Measurements from ENCODE around the gene PCLAF.
"Not testable (repeated sequence)": the region's sequence is repeated elsewhere in the genome, so short reads cannot be mapped to it uniquely, and the experiment has no call there.

Gene PCLAF

DNA sequence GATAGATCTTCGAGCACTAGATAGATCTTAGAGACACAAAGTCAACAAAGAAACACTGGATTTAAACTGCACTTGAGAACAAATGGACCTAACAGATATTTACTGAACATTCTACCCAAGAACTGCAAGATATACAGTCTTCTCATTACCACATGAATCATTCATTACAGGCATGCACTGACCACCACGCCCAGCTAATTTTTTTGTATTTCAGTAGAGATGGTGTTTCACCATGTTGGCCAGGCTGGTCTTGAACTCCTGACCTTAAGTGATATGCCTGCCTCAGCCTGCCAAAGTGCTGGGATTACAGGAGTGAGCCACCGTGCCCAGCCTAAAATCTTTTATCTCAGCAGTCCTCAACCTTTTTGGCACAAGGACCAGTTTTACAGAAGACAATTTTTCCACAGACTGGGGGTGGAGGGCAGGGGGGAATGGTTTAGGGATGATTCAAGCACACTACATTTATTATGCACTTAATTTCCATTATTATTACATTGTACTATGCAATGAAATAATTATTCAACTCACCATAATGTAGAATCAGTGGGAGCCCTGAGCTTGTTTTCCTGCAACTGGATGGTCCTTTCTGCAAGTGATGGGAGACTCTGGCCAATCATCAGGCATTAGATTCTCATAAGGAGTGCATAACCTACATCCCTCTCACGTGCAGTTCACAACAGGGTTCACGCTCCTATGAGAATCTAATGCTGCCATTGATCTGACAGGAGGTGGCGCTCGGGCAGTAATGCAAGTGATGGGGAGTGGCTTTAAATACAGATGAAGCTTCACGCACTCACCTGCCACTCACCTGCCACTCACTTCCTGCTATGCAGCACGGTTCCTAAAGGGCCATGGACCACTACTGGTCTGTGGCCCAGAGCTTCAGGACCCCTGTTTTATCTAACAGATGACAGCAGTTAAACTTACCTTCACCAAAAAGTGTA, 47.0 kb downstream of the PCLAF start:
- DNase-seq (ENCODE audit: insufficient read length, low spot score): no peak
- no peak for FAIRE-seq
- TF ChIP-seq, protein P1, sequence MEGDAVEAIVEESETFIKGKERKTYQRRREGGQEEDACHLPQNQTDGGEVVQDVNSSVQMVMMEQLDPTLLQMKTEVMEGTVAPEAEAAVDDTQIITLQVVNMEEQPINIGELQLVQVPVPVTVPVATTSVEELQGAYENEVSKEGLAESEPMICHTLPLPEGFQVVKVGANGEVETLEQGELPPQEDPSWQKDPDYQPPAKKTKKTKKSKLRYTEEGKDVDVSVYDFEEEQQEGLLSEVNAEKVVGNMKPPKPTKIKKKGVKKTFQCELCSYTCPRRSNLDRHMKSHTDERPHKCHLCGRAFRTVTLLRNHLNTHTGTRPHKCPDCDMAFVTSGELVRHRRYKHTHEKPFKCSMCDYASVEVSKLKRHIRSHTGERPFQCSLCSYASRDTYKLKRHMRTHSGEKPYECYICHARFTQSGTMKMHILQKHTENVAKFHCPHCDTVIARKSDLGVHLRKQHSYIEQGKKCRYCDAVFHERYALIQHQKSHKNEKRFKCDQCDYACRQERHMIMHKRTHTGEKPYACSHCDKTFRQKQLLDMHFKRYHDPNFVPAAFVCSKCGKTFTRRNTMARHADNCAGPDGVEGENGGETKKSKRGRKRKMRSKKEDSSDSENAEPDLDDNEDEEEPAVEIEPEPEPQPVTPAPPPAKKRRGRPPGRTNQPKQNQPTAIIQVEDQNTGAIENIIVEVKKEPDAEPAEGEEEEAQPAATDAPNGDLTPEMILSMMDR (IDR thresholded peaks at IDR 0.05; ENCODE audit: insufficient read depth, missing control alignments): no peak

DNA sequence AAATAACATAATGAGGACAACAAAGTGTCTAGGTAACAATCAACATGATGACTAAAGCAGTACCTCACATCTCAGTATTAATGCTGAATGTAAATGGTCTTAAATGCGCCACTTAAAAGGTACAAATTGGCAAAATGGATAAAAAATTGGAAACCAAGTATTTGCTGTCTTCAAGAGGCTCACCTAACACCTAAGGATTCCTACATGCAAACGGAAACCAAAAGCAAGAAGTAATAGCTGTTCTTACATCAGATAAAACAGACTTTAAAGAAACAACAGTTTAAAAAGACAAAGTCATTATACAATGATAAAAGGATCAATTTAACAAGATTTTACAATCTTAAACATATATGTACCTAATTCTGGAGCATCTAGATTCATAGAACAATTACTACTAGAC, 47.7 kb downstream of the PCLAF start:
- TF ChIP-seq, protein P1 (IDR thresholded peaks at IDR 0.05; ENCODE audit: insufficient read depth, missing control alignments): no peak
- no peak for FAIRE-seq
- DNase-seq (ENCODE audit: insufficient read length, low spot score): no peak

DNA sequence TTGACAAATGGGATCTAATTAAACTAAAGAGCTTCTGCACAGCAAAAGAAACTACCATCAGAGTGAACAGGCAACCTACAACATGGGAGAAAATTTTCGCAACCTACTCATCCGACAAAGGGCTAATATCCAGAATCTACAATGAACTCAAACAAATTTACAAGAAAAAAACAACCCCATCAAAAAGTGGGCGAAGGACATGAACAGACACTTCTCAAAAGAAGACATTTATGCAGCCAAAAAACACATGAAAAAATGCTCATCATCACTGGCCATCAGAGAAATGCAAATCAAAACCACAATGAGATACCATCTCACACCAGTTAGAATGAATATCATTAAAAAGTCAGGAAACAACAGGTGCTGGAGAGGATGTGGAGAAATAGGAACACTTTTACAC, 49.6 kb downstream of the PCLAF start:
- not testable (repeated sequence) for FAIRE-seq; DNase-seq (ENCODE audit: insufficient read length, low spot score)

DNA sequence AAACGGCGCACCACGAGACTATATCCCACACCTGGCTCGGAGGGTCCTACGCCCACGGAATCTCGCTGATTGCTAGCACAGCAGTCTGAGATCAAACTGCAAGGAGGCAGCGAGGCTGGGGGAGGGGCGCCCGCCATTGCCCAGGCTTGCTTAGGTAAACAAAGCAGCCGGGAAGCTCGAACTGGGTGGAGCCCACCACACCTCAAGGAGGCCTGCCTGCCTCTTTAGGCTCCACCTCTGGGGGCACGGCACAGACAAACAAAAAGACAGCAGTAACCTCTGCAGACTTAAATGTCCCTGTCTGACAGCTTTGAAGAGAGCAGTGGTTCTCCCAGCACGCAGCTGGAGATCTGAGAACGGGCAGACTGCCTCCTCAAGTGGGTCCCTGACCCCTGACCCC, 54.3 kb downstream of the PCLAF start:
- FAIRE-seq; DNase-seq (ENCODE audit: insufficient read length, low spot score): not testable (repeated sequence)

DNA sequence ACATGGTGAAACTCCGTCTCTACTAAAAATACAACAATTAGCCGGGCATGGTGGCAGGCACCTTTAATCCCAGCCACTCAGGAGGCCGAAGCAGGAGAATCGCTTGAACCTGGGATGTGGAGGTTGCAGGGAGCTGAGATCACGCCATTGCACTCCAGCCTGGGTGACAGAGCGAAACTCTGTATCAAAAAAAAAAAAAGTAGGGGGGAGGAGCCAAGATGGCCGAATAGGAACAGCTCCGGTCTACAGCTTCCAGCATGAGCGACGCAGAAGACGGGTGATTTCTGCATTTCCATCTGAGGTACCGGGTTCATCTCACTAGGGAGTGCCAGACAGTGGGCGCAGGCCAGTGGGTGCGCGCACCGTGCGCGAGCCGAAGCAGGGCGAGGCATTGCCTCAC, 54.8 kb downstream of the PCLAF start:
- DNase-seq (ENCODE audit: insufficient read length, low spot score): not testable (repeated sequence)

DNA sequence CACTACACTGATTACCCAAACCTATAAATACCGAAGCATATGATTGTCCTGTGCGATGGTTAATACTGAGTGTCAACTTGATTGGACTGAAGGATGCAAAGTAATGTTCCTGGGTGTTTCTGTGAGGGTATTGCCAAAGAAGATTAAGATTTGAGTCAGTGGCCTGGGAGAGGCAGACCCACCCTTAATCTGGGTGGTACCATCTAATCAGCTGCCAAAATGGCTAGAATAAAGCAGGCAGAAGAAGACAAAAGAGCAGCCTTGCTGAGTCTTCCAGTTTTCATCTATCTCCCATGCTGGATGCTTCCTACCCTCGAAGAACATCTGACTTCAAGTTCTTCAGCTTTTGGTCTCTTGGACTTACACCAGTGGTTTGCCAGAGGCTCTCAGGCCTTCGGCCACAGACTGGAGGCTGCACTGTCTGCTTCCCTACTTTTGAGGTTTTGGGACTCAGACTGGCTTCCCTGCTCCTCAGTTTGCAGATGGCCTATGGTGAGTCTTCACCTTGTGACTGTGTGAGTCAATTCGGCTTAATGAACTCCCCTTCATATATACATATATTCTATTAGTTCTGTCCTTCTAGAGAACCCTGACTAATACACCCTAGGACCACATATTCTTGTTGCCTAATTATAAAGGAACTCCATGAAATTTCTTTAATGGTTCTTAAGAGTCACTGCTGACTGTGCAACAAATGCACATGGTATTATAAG, 56.9 kb downstream of the PCLAF start:
- no peak for DNase-seq (ENCODE audit: insufficient read length, low spot score)
- TF ChIP-seq, protein P1 (IDR thresholded peaks at IDR 0.05; ENCODE audit: insufficient read depth, missing control alignments): no peak
- no peak for FAIRE-seq

More for the DNA sequence above, 54.8 kb downstream of the PCLAF start:
- FAIRE-seq: not testable (repeated sequence)

DNA sequence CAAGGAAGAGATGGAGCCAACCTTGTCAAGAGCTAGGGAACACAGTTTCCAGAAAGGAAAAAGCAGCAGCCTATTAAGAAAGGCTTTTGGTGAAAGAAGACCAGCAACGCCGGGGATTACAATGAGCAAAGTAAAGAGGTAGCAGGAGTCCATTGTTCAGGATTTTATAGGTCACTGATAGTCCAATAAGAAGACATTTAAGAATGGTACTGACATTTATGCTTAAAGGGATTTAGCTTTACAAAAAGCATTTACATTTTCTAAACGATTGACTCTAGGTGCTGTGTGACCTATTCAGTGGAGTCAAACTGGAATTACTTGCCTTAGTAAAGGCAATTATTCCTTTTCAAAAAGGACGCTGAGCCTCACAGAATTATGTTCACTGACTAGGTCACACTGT, 66.0 kb downstream of the PCLAF start:
- FAIRE-seq (no peak), DNase-seq (ENCODE audit: insufficient read length, low spot score) (no peak)
- TF ChIP-seq, protein P1 (IDR thresholded peaks at IDR 0.05; ENCODE audit: insufficient read depth, missing control alignments): no peak

DNA sequence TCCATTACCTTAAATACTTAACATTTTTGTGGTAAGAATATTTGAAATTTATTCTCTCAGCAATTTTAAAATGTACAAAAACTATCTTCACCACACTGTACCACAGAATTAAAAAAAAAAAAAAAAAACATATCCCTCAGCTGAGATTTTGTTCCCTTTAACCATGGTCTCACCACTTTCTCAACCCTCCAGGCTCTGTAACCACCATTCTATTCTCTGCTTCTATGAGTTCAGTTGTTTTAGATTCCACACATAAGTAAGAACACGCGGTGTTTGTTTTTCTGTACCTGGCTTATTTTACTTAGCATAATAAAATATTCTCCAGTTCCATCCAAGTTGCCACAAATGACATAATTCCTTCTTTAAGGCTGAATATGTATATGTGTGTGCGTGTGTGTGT, 66.8 kb downstream of the PCLAF start:
- TF ChIP-seq, protein P1 (IDR thresholded peaks at IDR 0.05; ENCODE audit: insufficient read depth, missing control alignments): no peak
- FAIRE-seq (no peak), DNase-seq (ENCODE audit: insufficient read length, low spot score) (no peak)
